NCI-H748 (cell line): ENCODE measurements around the gene PPARA.
"Not testable (repeated sequence)": the region's sequence is repeated elsewhere in the genome, so short reads cannot be mapped to it uniquely, and the experiment has no call there.

Experiments used
- DNase-seq: peaks from one replicate; lab custom pipeline; 2025; ENCODE audit not compliant: unreplicated experiment; lab: John Stamatoyannopoulos, UW

The PPARA gene

DNA sequence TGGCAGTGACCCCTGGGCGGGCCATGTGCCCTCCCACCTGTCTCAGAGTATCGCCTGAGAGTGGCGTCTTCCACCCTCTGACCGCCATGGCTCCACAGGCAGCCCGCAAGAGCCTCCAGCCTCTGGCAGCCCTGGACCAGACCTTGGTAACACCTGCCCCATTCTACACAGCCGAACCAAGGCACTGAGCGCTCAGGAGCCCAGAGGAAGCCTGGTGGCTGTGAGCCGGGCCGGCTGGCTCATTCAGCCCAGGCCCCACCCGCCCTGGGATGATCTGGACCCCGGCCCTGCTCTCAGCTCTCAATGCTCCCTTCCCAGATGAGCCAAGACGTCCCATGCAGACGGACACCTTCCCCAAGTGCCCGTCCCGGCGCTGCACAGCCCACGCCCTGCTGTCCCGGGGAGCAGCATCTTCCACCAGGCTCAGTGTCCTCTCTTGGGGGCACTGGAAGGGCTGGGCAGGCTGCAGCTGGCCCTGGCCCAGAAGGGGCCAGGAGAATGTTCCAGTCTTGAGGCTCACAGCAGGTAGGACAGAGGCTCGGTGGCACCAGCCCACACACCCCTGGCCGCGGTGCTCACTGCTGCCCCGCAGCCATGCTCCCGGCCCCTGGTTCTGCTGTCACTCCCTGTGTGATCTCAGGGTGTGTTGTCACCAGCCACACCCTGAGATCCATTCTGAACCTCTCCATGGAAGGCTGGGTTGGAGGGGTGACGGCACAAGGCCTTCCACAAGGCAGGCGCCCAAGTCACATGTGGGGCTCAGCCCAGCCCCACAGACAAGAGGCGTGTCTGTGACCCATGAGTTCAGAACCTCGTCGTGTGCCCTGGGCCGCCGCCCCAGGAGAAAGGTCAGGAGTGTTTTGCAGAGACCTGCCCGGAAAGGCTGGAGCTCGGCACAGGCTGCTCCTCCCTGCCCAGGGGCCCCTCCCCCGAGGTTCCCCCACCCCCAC lies 24.2 kb upstream of the PPARA start:
- no peak for DNase-seq

- no peak for DNase-seq
Measured at GRCh38 chr22:46126853-46127385, 23.4 kb upstream of the PPARA start.

- no peak for DNase-seq
Measured at GRCh38 chr22:46127556-46127955, 22.8 kb upstream of the PPARA start.

DNA sequence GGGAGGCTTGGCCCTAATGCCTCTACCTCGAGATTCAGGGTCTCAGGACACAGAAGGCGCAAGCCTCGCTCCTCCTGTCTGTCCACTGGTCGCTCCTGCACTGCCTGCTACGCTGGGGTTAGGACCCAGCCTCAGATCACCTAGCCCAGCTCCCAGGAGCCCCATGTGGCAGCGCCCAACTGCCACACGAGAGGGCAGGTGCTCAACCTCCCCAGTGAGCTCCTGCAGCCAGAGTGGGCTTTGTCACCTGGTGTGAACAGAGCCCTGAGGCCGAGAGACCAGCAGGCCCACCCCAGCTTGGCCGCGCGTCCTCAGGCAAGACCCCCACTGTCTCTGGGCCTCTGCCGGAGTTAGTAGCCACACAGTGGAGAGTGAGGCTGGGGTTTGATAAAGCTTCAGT lies 21.7 kb upstream of the PPARA start:
- no peak for DNase-seq

DNA sequence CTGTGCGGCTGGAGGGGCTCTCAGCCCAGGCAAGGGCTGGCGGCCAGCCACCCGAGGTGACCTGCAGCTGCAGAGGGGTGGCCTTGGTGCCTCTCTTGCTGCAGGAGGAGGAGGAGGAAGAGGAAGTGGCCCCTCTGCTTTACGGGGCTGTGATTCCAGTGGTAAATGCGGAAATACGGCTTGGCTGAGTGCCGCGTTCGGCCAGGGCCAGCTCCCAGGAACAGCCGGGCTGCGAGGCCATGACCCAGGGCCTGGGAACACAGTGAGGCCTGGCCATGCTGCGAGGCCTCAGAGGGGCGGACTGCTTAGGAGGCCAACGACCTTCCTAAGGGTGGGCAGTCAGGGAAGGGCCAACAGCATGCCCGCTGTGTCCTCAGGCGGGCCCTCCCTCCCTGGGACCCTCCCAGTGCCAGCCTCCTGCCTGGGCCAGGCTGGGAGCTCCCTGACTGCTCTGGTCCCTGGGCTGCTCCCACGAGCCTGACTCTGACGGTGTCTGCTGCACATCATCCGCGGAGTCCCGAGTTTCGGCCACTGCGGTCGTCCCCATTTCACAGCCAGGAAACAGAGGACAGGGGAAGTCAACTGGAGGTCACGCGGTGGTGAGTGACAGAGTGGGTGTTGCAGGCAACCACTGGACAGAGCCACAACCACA lies 20.8 kb upstream of the PPARA start:
- no peak for DNase-seq

DNA sequence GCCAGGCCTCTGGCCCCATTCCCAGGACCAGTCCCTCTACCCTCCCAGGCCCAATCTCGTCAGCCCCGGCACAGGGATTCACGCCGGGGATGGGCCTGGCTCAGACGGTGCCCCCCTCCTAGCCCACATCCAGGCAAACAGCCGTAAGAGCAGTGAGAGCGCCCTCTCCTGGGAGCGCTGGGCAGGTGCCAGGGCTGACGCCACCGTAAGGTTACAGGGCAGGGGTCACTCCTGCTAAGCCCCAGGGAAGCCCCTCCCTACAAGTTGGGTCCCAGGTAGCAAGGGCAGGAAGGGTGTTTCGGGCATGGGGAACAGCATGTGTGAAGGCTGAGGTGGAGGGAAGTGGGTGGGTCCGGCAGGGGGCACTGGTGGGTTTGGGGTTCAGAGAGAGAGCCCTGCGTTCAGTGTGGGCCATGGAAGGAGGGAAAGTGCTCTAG lies 19.2 kb upstream of the PPARA start:
- DNase-seq = no peak

- not testable (repeated sequence) for DNase-seq
Measured at GRCh38 chr22:46132193-46132829, 18.0 kb upstream of the PPARA start.

DNA sequence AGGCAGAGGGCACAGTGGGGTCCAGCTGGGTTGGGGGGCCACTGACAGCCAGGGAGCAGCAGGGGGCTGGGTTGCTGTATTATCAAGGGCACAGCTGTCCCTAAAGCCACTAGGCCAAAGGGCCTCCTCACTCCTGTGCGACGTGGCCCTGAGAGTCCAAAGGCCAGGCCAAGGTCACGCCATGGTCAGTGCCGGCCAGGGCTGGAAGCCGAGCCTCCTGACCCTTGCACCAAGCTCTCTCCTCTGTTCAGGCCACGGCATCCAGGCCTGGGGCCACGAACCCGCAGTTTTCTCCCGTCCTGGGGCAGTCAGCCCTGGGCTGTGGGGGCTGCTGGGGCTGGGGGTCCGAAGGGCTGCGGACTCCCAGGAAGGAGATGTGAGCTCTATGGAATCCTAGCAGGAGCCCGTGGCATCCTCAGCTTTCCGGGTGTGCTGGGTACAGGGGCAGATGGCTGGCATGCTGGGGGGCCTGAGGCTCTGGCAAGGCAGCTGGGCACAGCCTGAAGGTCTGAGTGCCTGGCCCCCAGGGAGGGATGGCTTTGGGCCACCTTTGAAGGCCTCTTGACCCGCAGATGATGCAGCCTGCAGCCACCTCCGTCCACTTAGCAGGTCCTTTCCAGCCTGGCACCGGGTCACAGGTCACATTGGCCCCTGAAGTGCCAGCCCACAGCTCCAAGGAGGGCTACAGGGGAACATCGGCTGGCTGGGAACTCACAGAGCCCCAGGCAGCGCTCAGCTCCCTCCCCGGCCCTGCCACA lies 17.3 kb upstream of the PPARA start:
- DNase-seq = no peak

DNA sequence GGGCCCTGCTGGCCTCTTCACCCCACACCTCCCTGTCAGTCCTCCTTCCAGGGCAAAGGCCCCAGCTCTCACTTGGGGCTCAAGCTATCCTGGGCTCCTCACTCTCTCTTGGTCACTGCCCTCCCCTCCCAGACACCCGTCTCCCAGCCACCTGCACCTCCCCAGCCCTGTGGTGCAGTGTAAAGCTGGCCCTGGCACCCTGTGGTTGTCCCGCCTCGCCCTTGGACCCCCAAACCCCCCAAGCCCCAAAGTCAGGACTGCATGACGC lies 16.8 kb upstream of the PPARA start:
- no peak for DNase-seq

DNA sequence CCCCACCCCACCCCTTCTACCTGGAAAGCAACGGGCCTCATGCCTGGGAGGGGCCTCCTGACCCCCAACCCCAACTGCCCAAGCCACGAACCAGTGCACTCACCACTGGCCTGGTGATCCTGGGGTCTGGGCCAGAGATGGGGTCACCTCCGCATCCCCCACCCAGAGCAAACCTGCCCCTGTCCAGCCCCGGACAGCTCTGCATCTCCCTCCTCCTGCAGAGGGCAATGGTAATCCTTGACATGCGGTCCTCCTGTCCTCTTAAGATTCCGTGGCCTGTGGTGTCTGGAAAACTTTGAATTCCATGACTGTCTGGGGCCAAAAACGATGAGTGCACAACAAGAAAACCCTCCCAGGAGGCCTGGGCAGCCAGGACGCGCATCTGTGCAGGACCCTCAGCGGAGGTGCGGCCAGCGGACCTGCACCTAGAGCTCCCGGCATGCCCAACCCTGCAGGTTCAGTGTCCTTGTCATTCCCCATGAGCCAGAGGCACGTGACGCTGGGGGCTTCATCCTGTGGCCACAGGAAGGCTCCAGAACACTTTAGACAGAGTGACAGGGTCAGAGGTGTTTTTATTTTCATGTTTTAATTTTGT lies 16.1 kb upstream of the PPARA start:
- DNase-seq = no peak

DNA sequence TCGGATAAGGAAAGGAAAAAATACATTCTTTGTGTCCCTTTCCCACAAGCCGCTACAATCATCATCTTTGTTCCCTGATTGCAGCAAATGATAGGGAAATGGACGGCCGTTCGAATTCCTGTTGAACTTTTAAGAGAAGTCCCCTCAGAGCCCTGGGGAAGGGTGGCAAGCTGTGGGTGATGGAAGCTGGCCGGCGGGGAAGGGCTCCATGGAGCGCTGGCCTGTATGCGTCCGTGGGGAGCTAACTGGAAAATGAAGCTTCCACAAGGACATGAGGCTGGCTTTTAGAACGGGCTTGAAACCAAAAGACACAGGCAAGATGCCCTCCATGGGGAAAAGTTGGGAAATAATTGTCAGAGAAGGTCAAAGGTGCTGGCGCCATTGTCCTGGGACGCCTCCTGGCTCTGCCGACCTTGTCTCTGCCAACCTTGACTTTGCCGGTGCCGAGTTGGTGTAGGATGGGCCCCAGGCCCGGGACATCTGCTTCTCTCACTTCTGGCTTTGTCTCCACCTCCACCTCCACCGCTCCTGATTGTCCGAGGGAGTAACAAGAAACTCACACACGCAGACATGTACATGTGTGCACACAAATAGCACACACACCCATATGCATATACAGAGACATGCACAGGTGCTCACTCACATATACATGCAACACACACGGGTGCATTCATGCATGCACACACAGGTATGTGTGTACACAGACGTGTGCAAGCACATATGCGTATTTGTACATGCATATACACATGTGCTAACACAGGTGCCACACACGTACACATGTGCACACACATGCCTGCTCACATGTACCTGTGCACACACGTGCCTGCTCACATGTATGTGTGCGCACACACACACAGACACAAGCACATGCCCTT lies 14.5 kb upstream of the PPARA start:
- DNase-seq = no peak

DNA sequence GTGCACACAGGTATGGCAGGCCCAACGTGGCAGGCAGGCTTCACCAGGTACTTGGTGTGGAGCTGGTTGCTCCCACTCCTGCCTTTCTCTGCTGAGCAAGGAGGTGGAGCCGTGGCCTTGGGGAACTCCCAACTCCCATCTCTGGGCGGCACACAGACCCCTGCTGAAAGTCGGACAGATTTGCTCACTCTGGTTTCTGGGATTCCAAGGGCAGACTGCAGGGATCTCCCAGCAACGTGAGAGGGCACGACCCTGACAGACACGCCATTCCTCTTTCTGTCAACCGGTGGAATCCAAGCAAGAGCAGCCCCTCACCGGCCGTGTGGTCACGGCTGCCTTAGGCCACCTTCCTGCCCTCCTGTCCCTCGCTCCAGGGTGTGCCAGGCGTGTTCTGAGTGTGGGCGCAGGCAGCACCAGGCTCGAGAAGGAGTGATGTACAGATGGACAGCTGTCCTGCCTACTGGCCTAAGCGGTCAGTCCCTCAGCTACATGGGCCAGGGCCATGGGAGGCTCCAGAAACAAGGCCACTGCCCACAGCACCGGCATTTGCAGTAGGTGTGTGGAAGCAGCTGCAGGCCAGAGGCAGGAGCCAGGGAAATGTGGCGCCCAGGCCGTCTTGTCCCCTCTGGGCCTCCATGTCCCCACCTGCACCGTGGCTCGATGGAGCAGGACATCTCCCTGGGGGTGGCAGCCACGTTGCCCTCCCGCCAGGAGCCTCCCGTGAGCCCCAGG lies 13.7 kb upstream of the PPARA start:
- DNase-seq = no peak

GRCh38 chr22:46137218-46137766 lies 13.0 kb upstream of the PPARA start:
- DNase-seq = no peak

DNA sequence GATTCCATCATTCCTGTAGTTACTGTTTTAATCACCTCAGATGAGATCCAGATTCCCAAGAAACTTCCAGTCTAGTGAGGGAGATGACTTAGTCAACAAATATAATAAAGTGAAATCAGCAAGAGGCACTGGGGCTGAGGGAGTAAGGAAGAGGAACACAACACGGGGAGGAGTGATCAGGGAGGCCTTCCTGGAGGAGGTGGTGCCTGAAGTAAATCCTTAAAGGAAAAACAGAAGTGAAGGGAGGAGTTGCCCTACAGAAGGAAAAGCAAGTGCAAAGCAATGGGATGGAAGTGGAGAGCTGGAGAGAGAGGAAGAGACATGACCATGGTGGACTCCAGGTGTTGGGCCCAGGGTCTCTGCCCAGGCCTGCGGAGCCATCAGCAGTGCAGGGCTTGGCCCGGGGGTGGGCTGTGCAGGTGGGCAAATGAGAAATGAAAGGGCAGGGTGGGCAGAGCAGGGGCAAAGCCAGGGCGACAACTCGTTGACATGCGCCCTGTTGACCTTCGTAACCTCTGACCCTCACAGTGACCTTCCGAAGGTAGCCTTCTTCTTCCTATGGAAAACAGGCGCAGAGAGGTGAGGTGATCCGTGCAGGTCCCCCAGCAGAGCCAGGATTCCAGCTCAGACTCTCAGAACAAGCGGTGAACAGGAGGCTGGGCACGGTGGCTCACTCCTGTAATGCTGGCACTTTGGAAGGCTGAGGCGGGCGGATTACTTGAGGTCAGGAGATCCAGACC lies 12.1 kb upstream of the PPARA start:
- DNase-seq = no peak

DNA sequence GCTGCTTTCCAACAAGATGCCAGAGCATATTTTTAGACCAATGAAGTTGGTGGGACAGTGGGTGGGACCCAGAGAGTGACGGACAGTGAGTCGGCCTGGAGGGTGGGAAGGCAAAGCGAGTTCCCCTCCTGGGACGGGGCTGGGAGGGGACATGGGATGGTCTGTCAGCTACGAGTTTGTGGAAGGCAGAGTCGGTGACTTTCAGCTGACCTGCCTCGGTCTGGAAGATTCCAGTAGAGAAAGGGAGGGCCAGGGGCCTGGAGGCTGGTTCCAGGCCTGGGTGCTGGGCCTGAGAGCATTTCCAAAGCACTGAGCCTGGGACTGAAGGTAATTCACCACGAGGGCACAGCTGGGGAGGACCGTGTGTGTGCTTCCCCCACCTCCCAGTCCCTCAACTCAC lies 10.9 kb upstream of the PPARA start:
- DNase-seq = not testable (repeated sequence)

- no peak for DNase-seq
Measured at GRCh38 chr22:46139895-46140350, 10.4 kb upstream of the PPARA start.

DNA sequence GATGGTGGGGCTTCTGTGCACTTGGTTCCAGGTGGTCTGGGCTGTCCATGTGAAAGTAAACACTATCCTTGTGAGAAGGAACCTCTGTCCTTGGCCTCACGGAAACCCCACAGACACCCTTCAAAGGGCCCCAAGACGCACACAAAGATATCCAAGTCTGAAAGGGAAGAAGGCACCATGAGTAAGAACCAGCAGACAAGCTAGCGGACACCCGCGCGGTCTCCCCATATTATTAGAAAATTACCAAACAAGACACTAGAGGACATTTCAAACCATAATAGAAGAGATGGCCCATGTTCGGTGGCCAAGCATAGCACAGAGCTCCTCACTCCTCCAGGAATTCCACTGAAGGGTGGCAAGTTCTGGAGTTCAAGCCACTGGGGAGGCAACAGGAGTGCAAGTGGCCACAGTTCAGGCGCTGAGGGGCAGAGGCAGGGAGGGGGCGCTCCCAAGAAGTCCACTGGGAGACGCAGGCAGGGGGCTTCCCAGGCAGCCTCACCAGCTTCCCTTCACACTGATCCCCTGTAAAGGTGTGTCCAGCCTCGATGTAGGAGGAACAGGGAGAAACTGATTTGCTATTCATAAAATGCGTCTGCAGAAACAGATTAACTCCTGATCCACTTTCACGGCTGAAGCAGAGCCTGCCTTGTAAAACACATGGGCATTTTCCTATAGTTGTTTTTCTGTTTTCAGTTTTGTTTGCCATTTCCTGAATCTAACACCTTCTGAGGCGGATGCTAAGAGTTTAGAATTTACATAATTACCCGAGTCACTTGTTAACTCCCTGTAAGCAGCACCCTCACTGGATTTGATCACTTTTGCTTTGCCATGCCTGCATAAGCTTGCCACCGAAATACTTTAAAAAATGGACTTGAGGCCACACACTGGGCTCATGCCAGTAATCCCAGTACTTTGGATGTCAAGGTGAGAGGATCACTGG lies 9.1 kb upstream of the PPARA start:
- no peak for DNase-seq
